ENCODE results near the gene SF3B4.

SF3B4 gene

DNA sequence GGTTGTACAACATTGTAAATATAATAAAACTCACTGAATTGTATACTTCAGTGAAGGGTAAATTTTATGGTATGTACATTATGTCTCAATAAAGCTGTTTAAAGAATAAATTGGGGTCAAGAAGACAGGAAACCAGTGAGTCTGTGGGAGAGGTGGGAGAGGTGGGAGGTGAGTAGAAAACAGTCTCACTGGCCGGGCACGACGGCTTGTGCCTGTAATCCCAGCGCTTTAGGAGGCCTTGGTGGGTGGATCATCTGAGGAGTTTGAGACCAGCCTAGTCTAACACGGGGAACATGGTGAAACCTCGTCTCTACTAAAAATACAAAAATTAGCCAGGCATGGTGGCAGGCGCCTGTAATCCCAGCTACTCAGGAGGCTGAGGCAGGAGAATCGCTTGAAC, 4.9 kb upstream of the SF3B4 start:
- no peak for DNase-seq

DNA sequence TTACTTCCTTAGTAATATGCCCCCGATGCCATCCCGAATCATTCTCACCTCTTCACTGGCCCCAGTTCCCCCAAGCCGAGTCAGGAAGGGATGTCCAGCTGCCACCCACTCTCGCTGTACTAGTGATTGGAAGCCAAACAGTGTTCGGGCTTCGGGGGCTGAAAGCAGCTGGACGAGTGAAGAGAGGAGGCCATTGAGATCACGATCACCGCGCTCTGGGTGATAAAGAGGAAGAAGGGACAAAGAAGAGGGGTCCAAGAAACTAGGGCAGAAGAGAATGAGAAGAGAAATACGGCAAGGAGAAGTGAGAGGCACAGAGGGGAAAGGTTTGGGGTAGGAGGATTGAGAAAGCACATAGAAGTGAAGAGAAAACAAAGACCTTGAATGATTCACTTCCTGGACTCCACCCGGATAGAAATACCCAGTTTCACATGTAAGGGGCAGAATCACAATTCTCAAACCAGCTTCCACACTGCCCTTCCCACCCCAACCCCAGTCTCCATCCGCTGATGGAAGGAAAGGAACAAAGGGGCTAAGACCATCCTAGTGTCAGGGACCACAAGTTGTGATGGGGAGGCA, 3.7 kb upstream of the SF3B4 start:
- DNase-seq: no peak

DNA sequence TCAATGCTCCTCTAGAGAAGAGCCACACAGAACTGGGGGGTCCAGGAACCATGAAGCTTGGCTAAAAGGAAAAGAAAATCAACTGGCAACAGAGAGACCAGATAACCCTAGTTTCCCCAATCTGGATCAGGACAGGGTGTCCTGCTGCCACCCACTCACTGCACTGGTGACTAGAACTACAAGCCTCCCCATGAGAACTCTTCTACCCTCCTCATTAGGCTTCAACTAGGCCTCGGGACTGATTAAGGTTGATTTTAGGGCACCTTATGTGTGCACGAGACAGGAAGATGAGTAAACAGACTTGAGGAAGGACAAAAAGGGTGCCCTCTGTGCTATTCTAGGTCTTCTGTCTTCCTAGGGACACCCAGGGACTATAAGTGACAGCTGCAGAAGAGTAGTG, 2.3 kb upstream of the SF3B4 start:
- no peak for DNase-seq

DNA sequence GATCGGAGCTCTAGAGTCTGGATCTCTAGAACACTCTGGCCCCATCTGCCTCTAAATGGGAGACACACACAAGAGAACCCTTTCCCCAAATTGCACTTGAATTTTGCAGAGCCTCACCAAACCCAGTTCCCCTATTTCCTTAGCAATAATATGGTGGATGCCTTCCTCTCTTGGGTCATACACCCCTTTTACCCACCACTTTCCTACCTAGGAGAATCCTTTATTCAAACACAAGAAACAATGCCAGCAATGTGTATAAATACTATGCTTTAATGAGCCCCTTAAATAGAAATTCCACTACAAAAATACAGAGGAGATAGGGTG, 760 bp upstream of the SF3B4 start:
- DNase-seq: no peak

DNA sequence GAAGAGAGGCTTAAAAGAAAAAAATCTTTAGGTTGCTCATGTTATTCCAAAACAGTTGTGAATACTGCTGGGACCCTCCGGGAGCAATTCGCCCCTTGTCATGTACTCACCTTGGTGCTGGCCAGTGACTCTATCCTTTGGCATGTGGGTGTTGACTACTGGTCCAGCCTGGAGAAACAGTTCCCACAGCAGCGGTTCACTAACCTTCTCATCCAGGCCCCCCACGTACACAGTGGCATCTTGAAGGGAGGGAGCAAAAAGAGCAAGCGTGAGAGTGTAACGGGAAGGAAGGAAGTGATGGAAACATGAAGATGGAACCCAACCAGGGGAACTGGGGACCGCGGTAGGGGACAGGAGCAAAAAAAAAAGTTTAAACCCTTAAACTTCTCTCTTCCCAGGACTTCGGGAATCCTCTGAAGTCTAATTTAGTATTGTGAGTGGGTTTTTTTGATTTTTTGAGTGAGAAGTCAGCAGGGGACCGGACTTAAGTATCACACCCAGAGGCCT, 494 bp downstream of the SF3B4 start:
- no peak for DNase-seq

DNA sequence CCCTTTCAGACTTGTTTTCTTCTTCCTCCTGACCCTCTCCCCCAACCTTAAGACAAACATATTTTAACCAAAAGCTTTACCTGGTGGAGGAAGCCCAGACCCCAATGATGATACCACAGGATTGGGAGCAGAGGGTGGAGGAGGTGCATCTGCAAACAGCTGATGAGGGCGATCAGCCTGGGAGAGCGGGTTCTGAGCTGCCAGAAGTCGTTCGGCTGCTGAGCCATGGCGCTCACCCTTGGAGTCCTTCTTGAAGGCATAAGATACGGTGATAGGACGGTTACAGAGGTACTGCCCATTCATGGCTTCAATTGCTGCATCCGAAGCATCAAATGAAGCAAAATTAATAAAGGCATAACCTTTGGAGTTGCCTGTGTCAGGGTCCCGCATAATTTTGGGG, 1.3 kb downstream of the SF3B4 start:
- DNase-seq: no peak

DNA sequence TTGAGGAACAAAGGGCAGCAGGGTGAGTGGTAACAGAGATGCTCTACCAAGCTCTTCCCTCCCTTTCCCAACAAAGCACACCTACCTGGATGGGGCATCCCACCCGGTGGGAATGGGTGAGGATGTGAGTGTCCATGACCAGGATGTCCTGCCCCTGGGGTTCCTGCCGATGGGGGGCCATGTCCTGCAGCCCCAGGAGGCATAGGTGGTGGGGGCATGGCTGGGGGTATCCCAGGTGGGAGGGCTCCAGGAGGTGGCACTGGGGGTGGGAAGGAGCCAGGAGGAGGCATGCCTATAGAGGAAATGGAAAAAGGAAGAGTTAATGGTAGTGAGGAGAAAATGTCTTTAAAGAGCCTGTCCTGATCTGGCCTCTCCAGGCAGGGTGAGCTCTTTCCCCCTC, 1.9 kb downstream of the SF3B4 start:
- DNase-seq: no peak

DNA sequence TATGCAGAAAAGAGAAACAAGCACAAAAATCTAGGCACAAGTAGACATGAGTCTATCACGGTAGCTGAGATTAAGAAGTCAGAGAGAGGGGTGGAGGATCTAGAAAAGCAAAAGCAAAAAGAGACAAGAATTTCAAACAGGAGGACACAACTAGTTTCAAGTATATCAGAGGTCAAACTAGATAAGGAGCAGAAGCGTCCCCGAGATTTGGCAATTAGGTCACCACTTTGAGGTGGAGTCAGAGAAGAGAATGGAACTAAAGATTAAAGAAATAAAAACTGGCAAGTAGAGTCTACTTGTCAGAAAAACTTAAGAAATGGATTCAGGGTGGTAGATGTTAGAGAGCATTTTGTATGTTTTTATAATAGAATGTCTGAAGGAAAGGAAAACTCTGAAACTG, 2.3 kb downstream of the SF3B4 start:
- no peak for DNase-seq

DNA sequence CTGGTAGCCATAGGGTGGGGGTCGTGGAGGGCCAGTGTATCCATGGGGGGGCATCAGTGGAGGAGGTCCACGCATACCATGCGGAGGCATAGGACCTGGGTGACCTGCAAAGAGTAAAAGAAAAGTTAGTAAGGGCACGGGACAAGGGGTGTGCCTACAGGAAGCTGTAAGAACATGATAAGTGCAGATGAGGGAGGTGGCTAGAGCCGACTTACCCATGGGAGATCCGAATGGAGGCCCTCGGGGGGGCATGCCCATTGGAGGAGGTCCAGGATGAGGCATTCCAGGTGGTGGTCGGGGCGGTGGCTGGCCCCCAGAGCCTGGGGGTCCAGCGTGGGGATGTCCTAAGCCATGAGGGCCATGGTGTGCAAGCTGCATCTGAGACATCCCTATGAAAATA, 4.0 kb downstream of the SF3B4 start:
- no peak for DNase-seq

DNA sequence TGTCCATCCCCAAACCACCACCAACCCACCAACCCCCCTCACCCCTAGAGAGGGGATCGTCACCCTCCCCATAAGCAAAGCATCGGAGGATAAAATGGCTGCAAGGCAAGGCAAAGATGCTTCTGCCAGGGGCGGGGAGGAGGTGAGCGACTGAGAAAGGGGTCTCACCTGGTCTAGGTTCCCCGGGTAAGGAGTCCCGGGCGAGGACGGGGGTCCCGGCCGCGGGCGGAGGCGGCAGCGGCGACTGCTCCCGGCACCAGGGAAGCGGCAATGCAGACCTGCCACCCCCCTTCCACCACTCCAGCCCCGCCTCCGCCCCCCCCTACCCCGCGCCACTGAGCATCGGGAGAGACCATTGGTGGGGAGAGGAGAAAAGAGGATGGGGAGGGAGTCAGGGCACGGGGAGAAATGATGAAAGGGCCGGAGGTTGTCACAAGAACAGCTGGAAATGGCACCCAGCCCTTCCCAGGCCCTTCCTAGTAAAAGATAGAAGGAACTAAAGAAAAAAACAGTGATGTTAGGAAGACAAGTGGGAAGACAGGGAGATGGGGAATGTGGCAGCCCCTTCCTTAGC, 9.9 kb downstream of the SF3B4 start, which contains the start of gene SV2A:
Gene SV2A, minus strand, starts transcription at position 274 of the 574 bp plus-strand sequence. CDS start 4,004 bp downstream, outside the sequence.
- peak; percentile 27 to 29 for DNase-seq

DNA sequence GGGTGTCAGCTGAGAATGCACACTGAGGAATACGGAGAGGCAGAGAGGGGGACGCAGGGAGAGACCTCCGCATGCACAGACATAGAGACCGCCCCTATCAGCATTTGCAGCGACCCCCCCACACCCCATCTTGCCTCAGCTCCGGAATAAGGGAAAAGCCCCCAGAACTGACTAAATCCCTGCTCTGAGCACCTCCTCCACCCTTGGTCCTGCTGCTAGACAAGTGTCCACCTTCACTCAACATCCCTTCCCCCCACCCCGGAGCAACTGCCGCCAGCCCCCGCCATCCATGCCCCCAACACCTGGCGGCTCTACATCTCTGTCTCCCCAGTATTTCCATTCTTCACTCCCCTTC, 10.7 kb downstream of the SF3B4 start:
- DNase-seq: no peak

DNA sequence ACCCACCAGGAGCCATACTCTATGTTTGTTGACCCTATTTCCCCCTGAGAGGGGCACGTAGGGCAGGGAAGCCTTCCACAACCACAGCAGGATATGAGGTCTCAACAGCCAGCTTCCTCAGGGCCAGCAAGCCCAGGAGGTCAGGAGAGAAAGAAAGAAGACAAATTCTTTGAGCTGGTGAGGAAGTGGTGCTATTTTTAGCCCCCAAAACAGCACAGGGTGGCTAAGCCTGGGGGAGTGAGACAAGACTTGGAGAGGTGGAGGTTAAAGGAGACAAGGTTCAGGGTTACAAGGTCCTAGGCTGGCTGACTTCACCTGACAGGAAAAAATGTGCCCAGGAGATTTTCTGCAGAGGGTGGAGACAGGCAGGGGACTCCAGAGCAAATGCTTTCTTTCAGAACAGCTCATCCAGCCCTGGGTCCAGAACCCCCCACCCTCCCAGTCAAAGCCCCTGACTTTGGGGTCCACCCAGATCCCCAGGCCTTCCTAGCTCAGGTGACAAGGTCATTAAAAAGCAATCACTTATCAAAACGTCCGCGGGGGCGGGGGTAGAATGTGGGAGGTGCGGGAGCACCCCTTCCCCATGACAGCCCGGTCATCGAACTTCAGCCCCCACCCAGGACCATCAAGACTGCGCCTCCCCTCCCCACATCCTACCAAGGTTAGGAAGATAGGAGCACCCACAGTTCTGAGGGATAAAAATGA, 11.3 kb downstream of the SF3B4 start:
- no peak for DNase-seq

DNA sequence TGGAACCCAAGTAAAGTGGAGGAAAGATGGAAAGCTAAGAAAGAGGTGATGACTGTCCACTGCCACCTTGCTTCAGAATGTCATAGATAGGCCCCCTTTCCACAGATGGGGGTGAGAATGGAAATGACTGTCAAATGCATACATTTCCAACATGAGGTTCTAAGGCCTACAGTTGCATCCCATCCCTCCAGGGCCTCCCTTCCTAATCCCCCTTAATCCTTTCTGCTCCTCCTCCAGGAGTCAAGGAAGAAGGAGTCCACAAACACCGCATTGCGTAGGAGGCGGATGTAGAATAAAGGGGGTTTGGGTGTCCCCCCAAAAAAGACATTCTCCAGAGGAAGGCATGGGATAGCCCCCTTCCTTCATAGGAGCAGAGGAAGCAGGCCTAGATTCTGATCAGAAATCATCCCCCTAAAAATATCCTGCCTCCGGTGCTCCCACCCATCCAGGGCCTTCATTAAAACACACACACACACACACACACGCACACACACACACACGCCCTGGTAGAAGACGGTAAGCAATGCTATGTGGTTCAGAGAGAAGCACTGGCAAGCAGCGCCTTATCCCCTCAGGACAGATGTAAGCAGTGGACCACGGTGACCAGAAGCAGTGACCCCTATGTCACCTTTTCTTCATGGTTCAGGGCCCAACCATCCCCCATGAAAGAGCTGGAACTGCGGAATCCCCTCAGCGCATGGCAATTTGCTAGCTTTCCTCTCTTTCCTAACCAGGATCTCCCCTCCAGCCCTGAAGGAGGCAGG, 12.0 kb downstream of the SF3B4 start:
- no peak for DNase-seq

DNA sequence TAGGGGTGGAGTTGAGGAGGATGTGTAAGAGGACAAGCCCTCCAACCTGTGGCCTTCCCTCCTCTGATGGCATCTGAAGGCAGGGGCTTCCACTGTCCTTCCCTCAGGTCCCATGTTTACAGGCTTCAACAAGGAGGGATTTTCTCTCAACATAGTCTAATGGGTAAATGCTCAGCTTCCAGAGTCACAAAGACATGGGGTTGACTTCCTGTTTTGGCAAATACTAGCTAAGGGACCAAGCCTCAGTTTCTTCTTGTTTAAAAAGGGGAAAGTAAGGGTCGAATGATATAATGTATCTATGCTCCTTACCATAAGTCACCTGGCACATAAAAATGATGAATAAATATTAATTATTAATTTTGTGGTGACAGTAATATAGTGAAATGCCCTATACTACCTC, 13.1 kb downstream of the SF3B4 start:
- no peak for DNase-seq

DNA sequence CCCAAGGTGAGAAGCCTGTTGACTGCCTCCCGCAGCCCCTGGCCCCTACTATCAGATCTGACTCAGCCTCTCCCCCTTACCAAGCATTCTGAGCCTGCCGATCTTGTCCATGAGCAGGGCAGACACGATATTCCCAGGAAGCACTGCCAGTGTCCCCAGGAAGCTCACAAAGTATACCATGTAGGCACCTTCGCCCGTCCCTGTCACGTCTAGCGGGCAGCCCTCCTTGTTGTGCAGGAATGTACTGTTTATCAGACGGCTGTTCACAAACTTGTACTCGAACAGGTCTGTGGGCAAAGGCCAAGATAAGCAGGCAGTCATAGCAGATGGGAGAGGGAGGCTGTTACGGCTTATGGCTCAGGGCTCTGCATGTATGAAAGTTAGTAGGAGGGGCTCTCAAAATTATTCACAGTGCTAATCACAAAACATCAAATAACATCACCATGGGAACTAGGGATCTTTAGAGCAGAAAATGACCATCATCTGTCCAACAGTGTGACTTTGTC, 21.0 kb downstream of the SF3B4 start:
- DNase-seq: no peak

DNA sequence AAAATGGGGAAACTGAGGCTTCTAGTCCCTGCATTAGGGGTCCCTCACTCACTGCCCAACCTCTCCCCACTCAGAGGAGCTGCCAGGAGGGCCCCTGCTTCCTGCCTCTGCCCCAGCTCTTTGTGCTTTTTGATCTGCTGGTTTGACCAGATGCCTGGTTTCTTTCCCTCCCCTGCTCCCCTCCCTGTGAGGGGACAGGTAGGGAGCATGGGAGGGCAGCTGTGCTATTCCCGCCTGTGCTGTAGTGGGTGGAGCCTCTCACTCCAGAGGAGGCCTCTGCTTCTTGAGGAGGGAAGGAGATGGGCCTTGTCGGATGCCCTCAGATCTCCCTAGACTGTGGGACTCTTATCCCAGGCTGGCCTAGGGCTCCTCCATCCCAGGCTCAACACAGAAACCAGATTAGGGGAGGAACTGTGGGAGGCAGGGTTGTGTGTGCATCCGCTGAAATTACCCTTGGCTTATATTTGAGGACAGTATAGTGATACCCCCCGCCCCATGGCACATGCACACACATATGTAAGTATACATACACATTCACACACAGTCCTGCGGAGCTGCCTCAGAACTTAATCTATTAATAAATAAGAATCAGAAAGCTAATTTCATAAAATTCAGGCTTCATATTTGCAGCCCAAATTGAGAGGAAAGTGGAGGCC, 23.6 kb downstream of the SF3B4 start:
- DNase-seq: no peak

DNA sequence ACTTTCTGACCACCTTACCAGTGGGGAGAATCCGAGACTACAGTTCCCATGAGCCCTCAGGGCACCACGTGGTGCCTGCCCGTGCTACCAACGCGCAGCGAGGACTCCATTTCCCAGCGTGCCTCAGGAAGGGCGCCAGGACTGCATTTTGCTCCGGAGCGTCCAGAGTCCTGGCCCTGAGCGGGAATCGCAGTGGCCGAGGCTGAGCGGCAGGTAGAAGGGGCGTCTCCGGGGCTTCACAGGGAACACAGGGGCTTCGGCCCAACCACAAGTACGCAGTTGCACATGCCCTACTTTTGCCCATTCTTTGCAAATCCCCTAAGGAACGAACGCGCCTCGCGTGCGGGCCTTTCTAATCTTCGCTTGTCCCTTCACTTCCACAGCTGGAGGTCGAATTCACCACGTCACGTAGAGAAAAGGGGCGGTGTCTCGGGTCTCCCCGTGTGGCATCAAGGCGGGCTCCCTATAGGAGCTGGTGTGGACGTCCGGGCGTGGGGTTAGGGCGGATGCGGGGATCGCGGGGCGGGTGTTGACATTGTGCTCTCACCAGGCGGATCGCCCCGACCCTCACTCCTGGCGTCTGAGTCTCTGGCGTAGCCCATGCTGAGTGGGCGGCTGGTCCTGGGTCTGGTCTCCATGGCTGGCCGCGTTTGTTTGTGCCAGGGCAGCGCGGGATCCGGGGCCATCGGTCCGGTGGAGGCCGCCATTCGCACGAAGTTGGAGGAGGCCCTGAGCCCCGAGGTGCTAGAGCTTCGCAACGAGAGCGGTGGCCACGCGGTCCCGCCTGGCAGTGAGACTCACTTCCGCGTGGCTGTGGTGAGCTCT, 27.9 kb downstream of the SF3B4 start, which contains the start of gene BOLA1:
Gene BOLA1, plus strand, starts transcription at position 109 of the 825 bp plus-strand sequence. Its CDS starts 492 bp downstream, at position 601.
- peak; percentile 71 to 72 for DNase-seq

DNA sequence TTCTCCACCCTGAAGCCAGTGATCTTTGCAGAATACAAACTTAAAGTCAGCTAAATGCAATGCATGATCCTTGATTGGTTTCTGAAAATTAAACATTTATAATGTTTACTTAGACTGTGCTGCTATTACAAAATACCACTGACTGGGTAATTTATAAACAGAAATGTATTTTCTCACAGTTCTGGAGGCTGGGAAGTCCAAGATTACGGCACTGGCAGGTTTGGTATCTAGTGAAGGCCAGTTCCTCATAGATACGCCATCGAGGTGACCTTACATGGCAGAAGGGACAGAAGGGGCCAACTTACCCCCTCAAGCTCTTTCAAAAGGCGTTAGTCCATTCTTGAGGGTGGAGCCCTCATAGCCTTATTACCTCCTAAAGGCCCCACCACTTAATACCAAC, 31.0 kb downstream of the SF3B4 start:
- DNase-seq: no peak

DNA sequence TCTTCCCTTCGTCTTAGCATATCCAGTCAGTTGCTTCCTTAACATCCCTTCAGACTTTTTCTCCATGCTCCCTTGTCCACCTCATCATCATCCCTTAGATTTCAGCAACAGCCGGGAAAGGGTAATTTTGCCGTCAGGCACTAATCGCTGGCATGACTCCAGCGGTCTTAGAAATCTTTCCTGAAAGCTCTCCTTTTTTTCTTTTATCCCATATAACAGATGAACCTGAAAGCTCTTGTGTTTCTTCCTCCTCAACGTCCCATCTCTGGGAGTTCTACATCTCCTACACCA, 38.7 kb downstream of the SF3B4 start:
- DNase-seq: no peak

DNA sequence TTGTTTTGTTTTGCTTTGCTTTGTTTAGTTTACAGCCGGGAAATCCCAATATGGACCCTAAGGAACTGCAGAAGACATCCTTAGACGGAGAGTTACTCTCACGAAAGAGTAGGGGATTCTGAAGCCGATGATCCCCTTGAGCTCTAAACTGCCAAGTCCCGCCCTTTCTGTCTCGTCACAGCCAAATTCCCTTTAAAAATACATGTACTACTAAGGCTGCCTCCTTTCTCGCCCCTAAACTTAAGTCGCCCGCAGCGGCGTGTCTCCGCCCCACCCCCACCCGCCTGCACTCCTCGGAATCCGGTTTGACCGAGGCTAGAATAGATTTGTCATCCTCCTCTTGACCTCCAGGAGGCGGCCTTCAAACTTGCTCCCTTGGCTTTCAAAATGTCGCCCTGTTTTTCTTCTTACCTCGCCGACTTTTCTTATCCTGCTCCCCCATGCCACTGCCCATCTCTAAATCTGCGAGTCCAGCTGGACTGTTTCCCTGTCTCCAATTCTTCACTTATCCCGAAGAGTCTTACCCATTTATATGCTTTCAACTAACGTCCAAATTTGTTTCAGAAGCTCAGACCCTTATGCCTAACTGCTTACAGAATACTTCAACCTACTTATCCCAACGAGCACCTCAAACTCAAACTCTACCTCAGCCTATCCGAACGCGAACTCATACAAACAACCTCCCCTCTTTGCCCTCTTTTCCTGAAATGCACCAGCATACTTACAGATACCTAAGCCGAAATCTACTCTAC, 39.2 kb downstream of the SF3B4 start:
- peak; percentile 53 to 60 for DNase-seq

DNA sequence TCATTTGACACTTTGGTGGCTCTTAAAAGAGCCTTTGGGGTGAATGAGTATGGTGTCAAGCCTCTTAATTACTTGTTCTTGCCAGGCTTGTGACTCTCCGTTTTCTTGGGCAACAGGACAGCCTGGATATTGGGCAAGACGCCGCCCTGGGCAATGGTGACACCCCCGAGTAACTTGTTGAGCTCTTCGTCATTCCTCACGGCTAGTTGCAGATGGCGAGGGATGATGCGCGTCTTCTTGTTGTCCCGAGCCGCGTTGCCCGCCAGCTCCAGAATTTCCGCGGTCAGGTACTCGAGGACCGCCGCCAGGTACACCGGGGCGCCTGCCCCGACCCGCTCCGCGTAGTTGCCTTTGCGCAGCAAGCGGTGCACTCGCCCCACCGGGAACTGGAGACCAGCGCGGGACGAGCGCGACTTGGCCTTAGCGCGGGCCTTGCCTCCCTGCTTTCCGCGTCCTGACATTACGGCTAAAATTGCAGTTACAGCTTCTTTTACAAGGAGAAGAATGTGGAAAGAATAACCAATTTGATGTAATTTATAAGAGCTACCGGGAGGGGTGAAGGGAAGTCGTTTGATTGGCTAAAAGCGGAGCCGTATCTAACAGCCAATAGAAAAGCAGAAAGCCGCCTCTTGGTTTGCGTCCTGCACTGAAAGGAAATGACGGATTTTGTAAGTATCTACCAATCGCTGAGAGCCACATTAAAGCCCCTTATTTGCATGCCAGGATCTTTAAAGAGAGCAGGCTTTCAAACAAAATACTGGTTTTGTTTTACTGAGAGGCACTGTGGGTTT, 40.0 kb downstream of the SF3B4 start:
- DNase-seq: peak; percentile 56 to 63

Data from activated CD4-positive, alpha-beta T cell treated with anti-CD3 and anti-CD28 coated beads, Interleukin-2, amount 50 U/mL, for 4 hours (primary cell).